ENCODE measurements around the gene TAS2R20. TPM values are rescaled to one million over a fixed set of nuclear protein-coding genes. Genes with fewer than 3 reads are reported as not detected.
A peak's percentile ranks its signal among the peaks of the same experiment; 100 is the strongest.

The TAS2R20 gene
- total RNA-seq, 1 experiment from 2014 or later, result 0.81 TPM

GRCh38 chr12:10974965-10975364, 23.1 kb downstream of the TAS2R20 start:
- no peaks in the 10 kb centered on the region; the same call in 1 of the 2 replicates for H3K27me3 Mint-ChIP-seq (ENCODE audit: low read depth)
- no peak for DNase-seq (ENCODE audit: low spot score)
- peaks cover 53% of the 10 kb centered on the region for H3K4me1 Mint-ChIP-seq
- ChIA-PET POLR2A (interaction anchor here (0.6 kb wide), 1 partner anchor 433 kb away, joined by 3 read pairs; no protein-coding TSS in a partner anchor), CTCF (no interaction called here)
- H3K9me3 Mint-ChIP-seq, result no peaks in the 10 kb centered on the region
- H3K4me3 Mint-ChIP-seq, result no peak overlapping the region
- peak; percentile 55 for ATAC-seq
- TF ChIP-seq ZNF263 (CRISPR knock-in tag; IDR thresholded peaks at IDR 0.05; ENCODE audit: low read depth) (no peak), SMAD3 (CRISPR knock-in tag; IDR thresholded peaks at IDR 0.05; ENCODE audit: borderline replicate concordance) (no peak), SMAD4 (CRISPR knock-in tag; IDR thresholded peaks at IDR 0.05) (no peak), NFE2L1 (CRISPR knock-in tag; IDR thresholded peaks at IDR 0.05) (no peak), OVOL2 (CRISPR knock-in tag; IDR thresholded peaks at IDR 0.05; ENCODE audit: borderline replicate concordance) (no peak), ZBTB43 (CRISPR knock-in tag; IDR thresholded peaks at IDR 0.05) (no peak), MXD4 (CRISPR knock-in tag; IDR thresholded peaks at IDR 0.05; ENCODE audit: borderline replicate concordance) (no peak), ZNF232 (CRISPR knock-in tag; IDR thresholded peaks at IDR 0.05) (no peak), ZNF425 (CRISPR knock-in tag; conservative IDR thresholded peaks at IDR 0.05) (no peak), FOXP4 (CRISPR knock-in tag; IDR thresholded peaks at IDR 0.05) (no peak), ATF2 (CRISPR knock-in tag; IDR thresholded peaks at IDR 0.05; ENCODE audit: borderline replicate concordance, low read depth) (no peak), JUN (CRISPR knock-in tag; IDR thresholded peaks at IDR 0.05) (no peak)
- TF ChIP-seq, protein P1, sequence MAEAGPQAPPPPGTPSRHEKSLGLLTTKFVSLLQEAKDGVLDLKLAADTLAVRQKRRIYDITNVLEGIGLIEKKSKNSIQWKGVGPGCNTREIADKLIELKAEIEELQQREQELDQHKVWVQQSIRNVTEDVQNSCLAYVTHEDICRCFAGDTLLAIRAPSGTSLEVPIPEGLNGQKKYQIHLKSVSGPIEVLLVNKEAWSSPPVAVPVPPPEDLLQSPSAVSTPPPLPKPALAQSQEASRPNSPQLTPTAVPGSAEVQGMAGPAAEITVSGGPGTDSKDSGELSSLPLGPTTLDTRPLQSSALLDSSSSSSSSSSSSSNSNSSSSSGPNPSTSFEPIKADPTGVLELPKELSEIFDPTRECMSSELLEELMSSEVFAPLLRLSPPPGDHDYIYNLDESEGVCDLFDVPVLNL (CRISPR knock-in tag; IDR thresholded peaks at IDR 0.05; ENCODE audit: borderline replicate concordance, low read depth), result no peak
- TF ChIP-seq, protein P2, sequence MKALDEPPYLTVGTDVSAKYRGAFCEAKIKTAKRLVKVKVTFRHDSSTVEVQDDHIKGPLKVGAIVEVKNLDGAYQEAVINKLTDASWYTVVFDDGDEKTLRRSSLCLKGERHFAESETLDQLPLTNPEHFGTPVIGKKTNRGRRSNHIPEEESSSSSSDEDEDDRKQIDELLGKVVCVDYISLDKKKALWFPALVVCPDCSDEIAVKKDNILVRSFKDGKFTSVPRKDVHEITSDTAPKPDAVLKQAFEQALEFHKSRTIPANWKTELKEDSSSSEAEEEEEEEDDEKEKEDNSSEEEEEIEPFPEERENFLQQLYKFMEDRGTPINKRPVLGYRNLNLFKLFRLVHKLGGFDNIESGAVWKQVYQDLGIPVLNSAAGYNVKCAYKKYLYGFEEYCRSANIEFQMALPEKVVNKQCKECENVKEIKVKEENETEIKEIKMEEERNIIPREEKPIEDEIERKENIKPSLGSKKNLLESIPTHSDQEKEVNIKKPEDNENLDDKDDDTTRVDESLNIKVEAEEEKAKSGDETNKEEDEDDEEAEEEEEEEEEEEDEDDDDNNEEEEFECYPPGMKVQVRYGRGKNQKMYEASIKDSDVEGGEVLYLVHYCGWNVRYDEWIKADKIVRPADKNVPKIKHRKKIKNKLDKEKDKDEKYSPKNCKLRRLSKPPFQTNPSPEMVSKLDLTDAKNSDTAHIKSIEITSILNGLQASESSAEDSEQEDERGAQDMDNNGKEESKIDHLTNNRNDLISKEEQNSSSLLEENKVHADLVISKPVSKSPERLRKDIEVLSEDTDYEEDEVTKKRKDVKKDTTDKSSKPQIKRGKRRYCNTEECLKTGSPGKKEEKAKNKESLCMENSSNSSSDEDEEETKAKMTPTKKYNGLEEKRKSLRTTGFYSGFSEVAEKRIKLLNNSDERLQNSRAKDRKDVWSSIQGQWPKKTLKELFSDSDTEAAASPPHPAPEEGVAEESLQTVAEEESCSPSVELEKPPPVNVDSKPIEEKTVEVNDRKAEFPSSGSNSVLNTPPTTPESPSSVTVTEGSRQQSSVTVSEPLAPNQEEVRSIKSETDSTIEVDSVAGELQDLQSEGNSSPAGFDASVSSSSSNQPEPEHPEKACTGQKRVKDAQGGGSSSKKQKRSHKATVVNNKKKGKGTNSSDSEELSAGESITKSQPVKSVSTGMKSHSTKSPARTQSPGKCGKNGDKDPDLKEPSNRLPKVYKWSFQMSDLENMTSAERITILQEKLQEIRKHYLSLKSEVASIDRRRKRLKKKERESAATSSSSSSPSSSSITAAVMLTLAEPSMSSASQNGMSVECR (CRISPR knock-in tag; IDR thresholded peaks at IDR 0.05; ENCODE audit: borderline replicate concordance), result no peak
- TF ChIP-seq, protein P3, sequence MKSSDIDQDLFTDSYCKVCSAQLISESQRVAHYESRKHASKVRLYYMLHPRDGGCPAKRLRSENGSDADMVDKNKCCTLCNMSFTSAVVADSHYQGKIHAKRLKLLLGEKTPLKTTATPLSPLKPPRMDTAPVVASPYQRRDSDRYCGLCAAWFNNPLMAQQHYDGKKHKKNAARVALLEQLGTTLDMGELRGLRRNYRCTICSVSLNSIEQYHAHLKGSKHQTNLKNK (CRISPR knock-in tag; IDR thresholded peaks at IDR 0.05), result no peak
- TF ChIP-seq, protein P4, sequence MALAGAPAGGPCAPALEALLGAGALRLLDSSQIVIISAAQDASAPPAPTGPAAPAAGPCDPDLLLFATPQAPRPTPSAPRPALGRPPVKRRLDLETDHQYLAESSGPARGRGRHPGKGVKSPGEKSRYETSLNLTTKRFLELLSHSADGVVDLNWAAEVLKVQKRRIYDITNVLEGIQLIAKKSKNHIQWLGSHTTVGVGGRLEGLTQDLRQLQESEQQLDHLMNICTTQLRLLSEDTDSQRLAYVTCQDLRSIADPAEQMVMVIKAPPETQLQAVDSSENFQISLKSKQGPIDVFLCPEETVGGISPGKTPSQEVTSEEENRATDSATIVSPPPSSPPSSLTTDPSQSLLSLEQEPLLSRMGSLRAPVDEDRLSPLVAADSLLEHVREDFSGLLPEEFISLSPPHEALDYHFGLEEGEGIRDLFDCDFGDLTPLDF (CRISPR knock-in tag; IDR thresholded peaks at IDR 0.05), result no peak
- no peak overlapping the region for H3K27ac Mint-ChIP-seq
- no peaks in the 10 kb centered on the region for H3K36me3 Mint-ChIP-seq
